ENCODE results near the gene TMEM187.

DNA sequence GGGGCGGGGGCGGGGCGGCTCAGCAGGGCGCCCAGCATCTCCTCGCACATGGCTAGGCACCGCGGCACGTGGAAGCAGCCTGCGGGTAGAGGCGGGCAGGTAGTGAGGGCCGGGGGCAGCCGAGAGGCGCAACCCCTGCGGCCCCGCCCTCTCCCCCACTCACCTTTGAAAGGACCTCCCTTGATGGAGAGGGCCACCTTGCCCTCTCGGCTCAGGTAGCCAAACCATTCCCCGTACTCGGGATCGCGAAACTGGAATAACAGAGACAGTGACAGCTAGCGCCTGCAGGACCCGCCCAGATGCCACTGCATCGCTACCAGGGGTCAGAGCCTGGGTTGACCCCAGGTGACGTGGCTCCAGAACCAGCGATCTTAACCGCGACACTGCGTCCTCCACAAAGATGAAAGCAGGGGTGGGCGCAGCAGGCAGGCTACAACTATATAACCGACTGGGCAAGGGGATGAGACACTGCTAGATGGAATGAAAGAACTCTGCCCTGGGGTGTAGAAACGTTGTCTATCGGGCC is 37.2 kb upstream of the TMEM187 start:
- TF ChIP-seq, protein P1, sequence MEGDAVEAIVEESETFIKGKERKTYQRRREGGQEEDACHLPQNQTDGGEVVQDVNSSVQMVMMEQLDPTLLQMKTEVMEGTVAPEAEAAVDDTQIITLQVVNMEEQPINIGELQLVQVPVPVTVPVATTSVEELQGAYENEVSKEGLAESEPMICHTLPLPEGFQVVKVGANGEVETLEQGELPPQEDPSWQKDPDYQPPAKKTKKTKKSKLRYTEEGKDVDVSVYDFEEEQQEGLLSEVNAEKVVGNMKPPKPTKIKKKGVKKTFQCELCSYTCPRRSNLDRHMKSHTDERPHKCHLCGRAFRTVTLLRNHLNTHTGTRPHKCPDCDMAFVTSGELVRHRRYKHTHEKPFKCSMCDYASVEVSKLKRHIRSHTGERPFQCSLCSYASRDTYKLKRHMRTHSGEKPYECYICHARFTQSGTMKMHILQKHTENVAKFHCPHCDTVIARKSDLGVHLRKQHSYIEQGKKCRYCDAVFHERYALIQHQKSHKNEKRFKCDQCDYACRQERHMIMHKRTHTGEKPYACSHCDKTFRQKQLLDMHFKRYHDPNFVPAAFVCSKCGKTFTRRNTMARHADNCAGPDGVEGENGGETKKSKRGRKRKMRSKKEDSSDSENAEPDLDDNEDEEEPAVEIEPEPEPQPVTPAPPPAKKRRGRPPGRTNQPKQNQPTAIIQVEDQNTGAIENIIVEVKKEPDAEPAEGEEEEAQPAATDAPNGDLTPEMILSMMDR (IDR thresholded peaks at IDR 0.05; ENCODE audit: borderline replicate concordance, extremely low read depth, low read length, poor library complexity, severe bottlenecking): no peak
- no peak for TF ChIP-seq EZH2 (IDR thresholded peaks at IDR 0.05; ENCODE audit: borderline replicate concordance, low read depth, low read length, severe bottlenecking)

Measured in DND-41 (cell line).